Measurements from ENCODE around the gene CFLAR.

- TF ChIP-seq CTCF (IDR thresholded peaks at IDR 0.05), result no peak
- TF ChIP-seq POLR2A (IDR thresholded peaks at IDR 0.05), result no peak
- no peak for TF ChIP-seq EP300 (IDR thresholded peaks at IDR 0.05)
These were observed 7.6 kb upstream of the CFLAR start for GRCh38 chr2:201108341-201108740.

All from tibial nerve (tissue), 4 donors.